HEK293 (cell line): ENCODE data around the gene HMCN1.
A peak's percentile ranks its signal among the peaks of the same experiment; 100 is the strongest.

ENCODE experiments used
- CTCF ChIA-PET: fragments of 350-600 bp; formaldehyde crosslinking; extraction: SDS; loops from one replicate; lab custom pipeline; 2021; ENCODE audit warnings: antibody characterized with exemption; lab: Yijun Ruan, JAX
- POLR2A ChIA-PET: fragments of 300-600 bp; formaldehyde crosslinking; extraction: SDS; loops from one replicate; lab custom pipeline; 2020; ENCODE audit warnings: antibody characterized with exemption, inconsistent platforms; lab: Yijun Ruan, JAX
- H3K27ac ChIP-seq: fragments of 200-500 bp; sonication (Bioruptor generic); 2 replicates; pipeline ENCODE4 v1.5.1; 2014; ENCODE audit warnings: low read depth, low read length, control low read depth, inconsistent platforms; ENCODE audit errors: extremely low read depth
- H3K36me3 ChIP-seq, 2 experiments: fragments of 200-500 bp in 1 of 2; sonication (Bioruptor generic) in 1 of 2; 1 replicate in 1 of 2; 2 replicates in 1 of 2; pipeline ENCODE4 v1.5.1; 2014 to 2017; ENCODE audit warnings: inconsistent platforms in 2 of 2, low read length in 2 of 2; ENCODE audit not compliant: control insufficient read depth in 2 of 2, insufficient read depth in 1 of 2
- H3K4me1 ChIP-seq: fragments of 200-500 bp; sonication (Bioruptor generic); 2 replicates; pipeline ENCODE4 v1.5.1; 2014; ENCODE audit warnings: mild to moderate bottlenecking, low read length, inconsistent platforms; ENCODE audit not compliant: control insufficient read depth, insufficient read depth
- H3K4me3 ChIP-seq: 2 replicates; pipeline ENCODE4 v1.5.1; 2011; ENCODE audit warnings: low read depth, mild to moderate bottlenecking, control low read depth, low read length, moderate library complexity
- H3K9me3 ChIP-seq: fragments of 200-500 bp; sonication (Bioruptor generic); 2 replicates; pipeline ENCODE4 v1.5.1; 2014; ENCODE audit warnings: low read depth, low read length, inconsistent platforms; ENCODE audit not compliant: control insufficient read depth, insufficient read depth
- AEBP2 ChIP-seq: fragments of 450-650 bp; formaldehyde crosslinking; IDR thresholded peaks from 2 replicates; pipeline ENCODE4 v1.5.1; 2016; ENCODE audit warnings: missing biosample characterization, missing genetic modification characterization, borderline replicate concordance
- BCL6B ChIP-seq: fragments of 450-650 bp; formaldehyde crosslinking; IDR thresholded peaks from 2 replicates; pipeline ENCODE4 v1.5.1; 2017; ENCODE audit warnings: missing biosample characterization, missing genetic modification characterization
- FEZF1 ChIP-seq: fragments of 450-650 bp; formaldehyde crosslinking; IDR thresholded peaks from 2 replicates; pipeline ENCODE4 v1.5.1; 2016; ENCODE audit warnings: missing biosample characterization, missing genetic modification characterization
- HOXD13 ChIP-seq: sonication (generic); formaldehyde crosslinking; IDR thresholded peaks from 2 replicates; pipeline ENCODE4 v1.8.0; 2022; ENCODE audit warnings: missing genetic modification reagents, borderline replicate concordance
- MEIS1 ChIP-seq: sonication (generic); formaldehyde crosslinking; IDR thresholded peaks from 2 replicates; pipeline ENCODE4 v1.8.1; 2022; ENCODE audit warnings: missing genetic modification reagents, mild to moderate bottlenecking, borderline replicate concordance
- OSR2 ChIP-seq: fragments of 450-650 bp; formaldehyde crosslinking; IDR thresholded peaks from 2 replicates; pipeline ENCODE4 v1.5.1; 2016; ENCODE audit warnings: missing biosample characterization, missing genetic modification characterization
- OVOL3 ChIP-seq: fragments of 450-650 bp; formaldehyde crosslinking; IDR thresholded peaks from 2 replicates; pipeline ENCODE4 v1.5.1; 2016; ENCODE audit warnings: missing biosample characterization, missing genetic modification characterization
- SP3 ChIP-seq: fragments of 450-650 bp; formaldehyde crosslinking; IDR thresholded peaks from 2 replicates; pipeline ENCODE4 v1.5.1; 2016; ENCODE audit warnings: missing biosample characterization, missing genetic modification characterization
- ZBTB10 ChIP-seq: fragments of 450-650 bp; formaldehyde crosslinking; IDR thresholded peaks from 2 replicates; pipeline ENCODE4 v1.5.1; 2016; ENCODE audit warnings: missing biosample characterization, missing genetic modification characterization
- ZBTB17 ChIP-seq: fragments of 450-650 bp; formaldehyde crosslinking; IDR thresholded peaks from 2 replicates; pipeline ENCODE4 v1.5.1; 2016; ENCODE audit warnings: missing biosample characterization, missing genetic modification characterization
- ZBTB44 ChIP-seq: fragments of 450-650 bp; IDR thresholded peaks from 2 replicates; pipeline ENCODE4 v1.5.1; 2018; ENCODE audit warnings: missing biosample characterization, mild to moderate bottlenecking, missing genetic modification characterization
- ZFHX2 ChIP-seq: fragments of 450-650 bp; formaldehyde crosslinking; conservative IDR thresholded peaks from 2 replicates; pipeline ENCODE4 v1.5.1; 2016; ENCODE audit warnings: missing biosample characterization, missing genetic modification characterization
- ZIC2 ChIP-seq: fragments of 450-650 bp; formaldehyde crosslinking; IDR thresholded peaks from 2 replicates; pipeline ENCODE4 v1.5.1; 2016; ENCODE audit warnings: missing biosample characterization, missing genetic modification characterization
- ZNF169 ChIP-seq: fragments of 450-650 bp; formaldehyde crosslinking; IDR thresholded peaks from 2 replicates; pipeline ENCODE4 v1.5.1; 2016; ENCODE audit warnings: missing biosample characterization, missing genetic modification characterization
- ZNF211 ChIP-seq: fragments of 450-650 bp; formaldehyde crosslinking; IDR thresholded peaks from 2 replicates; pipeline ENCODE4 v1.5.1; 2016; ENCODE audit warnings: low read depth, missing biosample characterization, missing genetic modification characterization
- ZNF354C ChIP-seq: fragments of 450-650 bp; formaldehyde crosslinking; IDR thresholded peaks from 2 replicates; pipeline ENCODE4 v1.5.1; 2016; ENCODE audit warnings: missing biosample characterization, missing genetic modification characterization, low read depth, borderline replicate concordance
- ZNF398 ChIP-seq: fragments of 450-650 bp; formaldehyde crosslinking; IDR thresholded peaks from 2 replicates; pipeline ENCODE4 v1.5.1; 2017; ENCODE audit warnings: missing biosample characterization, missing genetic modification characterization
- ZNF585B ChIP-seq: fragments of 450-650 bp; formaldehyde crosslinking; IDR thresholded peaks from 2 replicates; pipeline ENCODE4 v1.5.1; 2016; ENCODE audit warnings: missing biosample characterization, missing genetic modification characterization
- ZNF596 ChIP-seq: fragments of 450-650 bp; IDR thresholded peaks from 2 replicates; pipeline ENCODE4 v1.5.0; 2018; ENCODE audit warnings: missing biosample characterization, mild to moderate bottlenecking, missing genetic modification characterization, moderate library complexity
- ZNF660 ChIP-seq: fragments of 450-650 bp; IDR thresholded peaks from 2 replicates; pipeline ENCODE4 v1.5.1; 2018; ENCODE audit warnings: missing biosample characterization, mild to moderate bottlenecking, missing genetic modification characterization
- ZNF704 ChIP-seq: fragments of 450-650 bp; formaldehyde crosslinking; IDR thresholded peaks from 2 replicates; pipeline ENCODE4 v1.5.1; 2016; ENCODE audit warnings: missing biosample characterization, missing genetic modification characterization
- ZNF747 ChIP-seq: fragments of 450-650 bp; formaldehyde crosslinking; IDR thresholded peaks from 2 replicates; pipeline ENCODE4 v1.5.1; 2016; ENCODE audit warnings: missing biosample characterization, missing genetic modification characterization
- ZNF776 ChIP-seq: fragments of 450-650 bp; formaldehyde crosslinking; IDR thresholded peaks from 2 replicates; pipeline ENCODE4 v1.5.0; 2017; ENCODE audit warnings: missing biosample characterization, missing genetic modification characterization, borderline replicate concordance
- ZNF791 ChIP-seq: fragments of 450-650 bp; formaldehyde crosslinking; IDR thresholded peaks from 2 replicates; pipeline ENCODE4 v1.5.1; 2016; ENCODE audit warnings: missing biosample characterization, missing genetic modification characterization

The HMCN1 gene

GRCh38 chr1:185926588-185926987 lies 192.4 kb downstream of the HMCN1 start:
- TF ChIP-seq ZBTB44, result no peak
- peak; percentile 76 for TF ChIP-seq FEZF1 (tag by site-specific recombination)
- 0 out of 2 replicates have a peak, but pooled peaks have one; percentile 27 for TF ChIP-seq ZNF660 (tag by site-specific recombination)
- peak; percentile 54 for TF ChIP-seq ZBTB17
- no peak for TF ChIP-seq ZNF585B
- peak; percentile 68 for TF ChIP-seq BCL6B (tag by site-specific recombination)
- TF ChIP-seq ZNF169 (tag by site-specific recombination), result no peak
- TF ChIP-seq OSR2 (tag by site-specific recombination), result peak; percentile 10; the same call in 1 of the 2 replicates
- 0 out of 2 replicates have a peak, but pooled peaks have one; percentile 9 for TF ChIP-seq ZIC2
- TF ChIP-seq SP3 (tag by site-specific recombination), result no peak
- TF ChIP-seq ZFHX2, result no peak
- no peak for TF ChIP-seq ZBTB10 (tag by site-specific recombination)
- peak; percentile 20; the same call in 1 of the 2 replicates for TF ChIP-seq ZNF398
- no peak for TF ChIP-seq OVOL3 (tag by site-specific recombination)
- TF ChIP-seq, all 188 proteins: peak for 7
- ChIA-PET CTCF (interaction anchor here (0.5 kb wide), 1 partner anchor 714 kb away, joined by 3 read pairs; no protein-coding TSS in a partner anchor), POLR2A (interaction anchor here (0.7 kb wide), 1 partner anchor 71 kb away, joined by 3 read pairs; no protein-coding TSS in a partner anchor)
- no peak overlapping the region for H3K27ac ChIP-seq
- H3K9me3 ChIP-seq, result no peaks in the 10 kb centered on the region
- peaks cover 8% of the 10 kb centered on the region for H3K4me1 ChIP-seq
- H3K36me3 ChIP-seq, result no peaks in the 10 kb centered on the region
- H3K4me3 ChIP-seq, result no peak overlapping the region

- CTCF ChIA-PET, result interaction anchor here (0.7 kb wide), 1 partner anchor 831 kb away, joined by 3 read pairs; no protein-coding TSS in a partner anchor
- TF ChIP-seq MEIS1 (CRISPR knock-in tag) (no peak), ZNF211 (no peak), ZNF596 (tag by site-specific recombination) (no peak), OVOL3 (tag by site-specific recombination) (no peak), HOXD13 (CRISPR knock-in tag) (no peak), ZFHX2 (no peak), FEZF1 (tag by site-specific recombination) (no peak), ZNF747 (tag by site-specific recombination) (no peak), AEBP2 (tag by site-specific recombination) (no peak), ZNF704 (tag by site-specific recombination) (no peak), ZNF791 (no peak), ZNF776 (no peak), ZNF354C (no peak)
Measured at GRCh38 chr1:185929776-185930175, 195.6 kb downstream of the HMCN1 start.

More at GRCh38 chr1:185929776-185930175, 195.6 kb downstream of the HMCN1 start:
- no peaks in the 10 kb centered on the region for H3K36me3 ChIP-seq
- H3K9me3 ChIP-seq, result no peaks in the 10 kb centered on the region
- H3K4me1 ChIP-seq, result peaks cover 8% of the 10 kb centered on the region
- H3K27ac ChIP-seq, result no peak overlapping the region
- no peak overlapping the region for H3K4me3 ChIP-seq
- POLR2A ChIA-PET, result no interaction called here
